ENCODE results near the gene ARHGAP18.

Gene ARHGAP18

GRCh38 chr6:129655334-129655733, 54.6 kb downstream of the ARHGAP18 start:
- Histone ChIP-seq H3K79me2 (ENCODE audit: control insufficient read depth, low read length) (no peaks in the 10 kb centered on the region), H3F3A (ENCODE audit: control insufficient read depth, insufficient read depth) (no peaks in the 10 kb centered on the region), H4K20me1 (ENCODE audit: control insufficient read depth, insufficient read depth, low read depth, low read length) (no peaks in the 10 kb centered on the region), H3K9me3 (ENCODE audit: control insufficient read depth, insufficient read depth, low read length) (no peaks in the 10 kb centered on the region), H3K27me3 (ENCODE audit: control insufficient read depth, low read length) (no peaks in the 10 kb centered on the region), H3K4me3 (ENCODE audit: low read length) (no peak overlapping the region), H3K36me3 (ENCODE audit: control insufficient read depth, low read length) (no peaks in the 10 kb centered on the region), H3K9me2 (replicated peaks; ENCODE audit: control insufficient read depth, low read length) (no peaks in the 10 kb centered on the region), H3K4me2 (ENCODE audit: low read length) (no peak overlapping the region), H3K4me1 (ENCODE audit: control insufficient read depth, low read length) (no peaks in the 10 kb centered on the region), H3K27ac (ENCODE audit: low read depth, low read length) (no peak overlapping the region)
- TF ChIP-seq EZH2phosphoT487 (IDR thresholded peaks at IDR 0.05; ENCODE audit: borderline replicate concordance, low read length) (no peak), CTCF (IDR thresholded peaks at IDR 0.05; ENCODE audit: low read depth, low read length, poor library complexity, severe bottlenecking) (no peak)

GRCh38 chr6:129653746-129654145, 56.2 kb downstream of the ARHGAP18 start:
- Histone ChIP-seq H3K27me3 (ENCODE audit: control insufficient read depth, low read length) (no peaks in the 10 kb centered on the region), H3K79me2 (ENCODE audit: control insufficient read depth, low read length) (no peaks in the 10 kb centered on the region), H3K27ac (ENCODE audit: low read depth, low read length) (no peak overlapping the region), H3K9me2 (replicated peaks; ENCODE audit: control insufficient read depth, low read length) (no peaks in the 10 kb centered on the region), H4K20me1 (ENCODE audit: control insufficient read depth, insufficient read depth, low read depth, low read length) (no peaks in the 10 kb centered on the region), H3K4me2 (ENCODE audit: low read length) (no peak overlapping the region), H3F3A (ENCODE audit: control insufficient read depth, insufficient read depth) (no peaks in the 10 kb centered on the region), H3K36me3 (ENCODE audit: control insufficient read depth, low read length) (no peaks in the 10 kb centered on the region), H3K9me3 (ENCODE audit: control insufficient read depth, insufficient read depth, low read length) (no peaks in the 10 kb centered on the region), H3K4me1 (ENCODE audit: control insufficient read depth, low read length) (no peaks in the 10 kb centered on the region), H3K4me3 (ENCODE audit: low read length) (no peak overlapping the region)
- no peak for TF ChIP-seq EZH2phosphoT487 (IDR thresholded peaks at IDR 0.05; ENCODE audit: borderline replicate concordance, low read length)
- TF ChIP-seq CTCF (IDR thresholded peaks at IDR 0.05; ENCODE audit: low read depth, low read length, poor library complexity, severe bottlenecking), result no peak

GRCh38 chr6:129653229-129653628, 56.7 kb downstream of the ARHGAP18 start:
- H3K4me1 ChIP-seq (ENCODE audit: control insufficient read depth, low read length), result no peaks in the 10 kb centered on the region
- H3K27ac ChIP-seq (ENCODE audit: low read depth, low read length), result no peak overlapping the region

More at GRCh38 chr6:129653229-129653628, 56.7 kb downstream of the ARHGAP18 start:
- TF ChIP-seq CTCF (IDR thresholded peaks at IDR 0.05; ENCODE audit: low read depth, low read length, poor library complexity, severe bottlenecking), result no peak
- no peak for TF ChIP-seq EZH2phosphoT487 (IDR thresholded peaks at IDR 0.05; ENCODE audit: borderline replicate concordance, low read length)
- Histone ChIP-seq H4K20me1 (ENCODE audit: control insufficient read depth, insufficient read depth, low read depth, low read length) (no peaks in the 10 kb centered on the region), H3K4me3 (ENCODE audit: low read length) (no peak overlapping the region), H3K27me3 (ENCODE audit: control insufficient read depth, low read length) (no peaks in the 10 kb centered on the region), H3K36me3 (ENCODE audit: control insufficient read depth, low read length) (no peaks in the 10 kb centered on the region), H3K4me2 (ENCODE audit: low read length) (no peak overlapping the region), H3F3A (ENCODE audit: control insufficient read depth, insufficient read depth) (no peaks in the 10 kb centered on the region), H3K9me3 (ENCODE audit: control insufficient read depth, insufficient read depth, low read length) (no peaks in the 10 kb centered on the region), H3K79me2 (ENCODE audit: control insufficient read depth, low read length) (no peaks in the 10 kb centered on the region), H3K9me2 (replicated peaks; ENCODE audit: control insufficient read depth, low read length) (no peaks in the 10 kb centered on the region)
